ENCODE results near the gene ACTL10.

DNA sequence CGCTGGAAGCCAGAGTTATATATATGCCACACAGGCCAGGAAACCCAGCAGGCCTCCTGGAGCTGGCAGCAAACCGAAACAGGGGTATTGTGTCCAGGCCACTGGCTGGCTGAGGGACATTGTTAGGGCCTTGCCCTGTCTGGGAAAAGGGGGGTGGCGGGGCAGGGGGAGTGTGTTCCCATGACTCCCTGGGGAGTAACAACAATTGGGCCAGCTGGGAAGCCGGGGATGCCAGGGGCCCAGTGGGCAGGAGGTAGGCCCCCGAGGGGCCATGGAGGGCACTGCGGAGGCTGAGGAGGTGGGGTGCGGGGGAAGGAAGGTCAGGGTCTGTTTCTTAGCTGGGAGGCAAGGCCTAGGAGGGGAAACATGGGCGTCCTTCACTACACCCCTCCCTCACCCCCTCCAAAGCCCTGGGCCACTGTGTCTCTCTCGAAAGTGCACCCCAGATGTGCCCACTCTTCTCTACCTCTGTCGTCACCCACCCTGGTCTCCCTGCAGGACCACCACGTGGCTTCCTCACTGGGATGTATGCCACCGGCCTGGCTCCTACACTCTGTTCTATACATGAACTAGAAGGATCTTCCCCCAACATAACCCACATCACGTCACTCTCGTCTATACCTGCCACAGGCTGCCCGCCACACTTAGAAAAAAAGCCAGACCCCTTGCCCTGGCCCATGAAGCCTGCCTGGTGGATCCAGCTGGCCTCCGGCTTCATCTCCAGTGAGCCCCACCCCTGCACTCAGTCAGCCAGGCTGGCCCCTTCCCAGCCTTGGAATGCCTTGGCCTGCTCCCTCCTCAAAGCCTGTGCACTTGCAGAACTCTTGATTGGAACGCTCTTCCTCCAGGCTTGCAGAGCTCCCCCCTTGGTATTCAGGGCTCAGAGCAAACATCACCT lies 27.2 kb downstream of the ACTL10 start:
- TF ChIP-seq TAF1 (IDR thresholded peaks at IDR 0.05; ENCODE audit: borderline replicate concordance, insufficient read depth, low read length) = no peak
- no peak for TF ChIP-seq POLR2AphosphoS5 (IDR thresholded peaks at IDR 0.05; ENCODE audit: low read depth, low read length)
- TF ChIP-seq, protein P1, sequence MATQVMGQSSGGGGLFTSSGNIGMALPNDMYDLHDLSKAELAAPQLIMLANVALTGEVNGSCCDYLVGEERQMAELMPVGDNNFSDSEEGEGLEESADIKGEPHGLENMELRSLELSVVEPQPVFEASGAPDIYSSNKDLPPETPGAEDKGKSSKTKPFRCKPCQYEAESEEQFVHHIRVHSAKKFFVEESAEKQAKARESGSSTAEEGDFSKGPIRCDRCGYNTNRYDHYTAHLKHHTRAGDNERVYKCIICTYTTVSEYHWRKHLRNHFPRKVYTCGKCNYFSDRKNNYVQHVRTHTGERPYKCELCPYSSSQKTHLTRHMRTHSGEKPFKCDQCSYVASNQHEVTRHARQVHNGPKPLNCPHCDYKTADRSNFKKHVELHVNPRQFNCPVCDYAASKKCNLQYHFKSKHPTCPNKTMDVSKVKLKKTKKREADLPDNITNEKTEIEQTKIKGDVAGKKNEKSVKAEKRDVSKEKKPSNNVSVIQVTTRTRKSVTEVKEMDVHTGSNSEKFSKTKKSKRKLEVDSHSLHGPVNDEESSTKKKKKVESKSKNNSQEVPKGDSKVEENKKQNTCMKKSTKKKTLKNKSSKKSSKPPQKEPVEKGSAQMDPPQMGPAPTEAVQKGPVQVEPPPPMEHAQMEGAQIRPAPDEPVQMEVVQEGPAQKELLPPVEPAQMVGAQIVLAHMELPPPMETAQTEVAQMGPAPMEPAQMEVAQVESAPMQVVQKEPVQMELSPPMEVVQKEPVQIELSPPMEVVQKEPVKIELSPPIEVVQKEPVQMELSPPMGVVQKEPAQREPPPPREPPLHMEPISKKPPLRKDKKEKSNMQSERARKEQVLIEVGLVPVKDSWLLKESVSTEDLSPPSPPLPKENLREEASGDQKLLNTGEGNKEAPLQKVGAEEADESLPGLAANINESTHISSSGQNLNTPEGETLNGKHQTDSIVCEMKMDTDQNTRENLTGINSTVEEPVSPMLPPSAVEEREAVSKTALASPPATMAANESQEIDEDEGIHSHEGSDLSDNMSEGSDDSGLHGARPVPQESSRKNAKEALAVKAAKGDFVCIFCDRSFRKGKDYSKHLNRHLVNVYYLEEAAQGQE (IDR thresholded peaks at IDR 0.05; ENCODE audit: insufficient read depth in 1 of 2, low read depth in 2 of 2, low read length in 2 of 2) = no peak
- TF ChIP-seq SIN3A (IDR thresholded peaks at IDR 0.05; ENCODE audit: borderline replicate concordance, insufficient read depth, low read length) = no peak
